Fibroblast of peridontal ligament (primary cell): ENCODE measurements around the gene SOX18.
"Not testable (repeated sequence)": the region's sequence is repeated elsewhere in the genome, so short reads cannot be mapped to it uniquely, and the experiment has no call there.

Experiments used
- DNase-seq: peaks from one replicate; pipeline ENCODE4 v3.0.0-alpha.2; 2010; ENCODE audit errors: extremely low read depth

Gene SOX18

DNA sequence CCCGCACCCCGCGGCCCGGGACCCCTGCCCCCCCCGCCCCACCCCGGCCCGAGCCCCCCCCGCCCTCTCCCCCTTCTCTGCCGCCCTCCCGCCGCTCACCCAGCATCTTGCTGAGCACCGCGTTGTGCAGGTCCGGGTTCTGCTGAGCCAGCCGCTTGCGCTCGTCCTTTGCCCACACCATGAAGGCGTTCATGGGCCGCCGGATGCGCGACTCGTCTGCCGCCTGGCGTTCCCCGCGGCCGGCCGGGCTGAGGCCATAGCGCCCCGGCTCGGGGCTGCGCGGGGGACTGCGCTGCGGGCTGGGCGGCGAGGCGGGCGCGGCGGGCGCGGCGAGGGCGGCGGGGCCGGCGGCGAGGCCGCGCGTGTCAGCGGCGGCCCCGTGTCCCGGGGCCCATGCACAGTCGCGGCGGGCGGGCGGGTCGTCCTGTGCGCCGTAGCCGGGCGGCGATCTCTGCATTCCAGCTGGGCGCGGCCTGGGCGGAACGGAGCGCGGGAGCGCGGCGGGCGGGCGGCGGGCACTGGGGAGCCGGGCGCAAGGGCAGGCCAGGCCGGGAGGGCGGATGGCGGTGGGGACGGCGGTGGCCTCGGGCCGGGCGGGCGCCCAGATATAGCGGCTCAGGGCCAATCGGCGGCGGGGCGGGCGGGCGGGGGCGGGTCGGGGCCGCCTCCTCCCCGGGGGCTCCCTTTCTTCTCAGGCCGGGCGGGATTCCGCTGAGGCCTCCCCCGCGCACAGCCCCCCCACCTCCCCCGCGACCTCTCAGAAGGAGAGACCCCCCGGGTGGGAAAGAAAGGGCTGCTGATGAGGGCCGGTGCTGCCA is at the start of gene SOX18:
Gene SOX18 (minus strand): TSS at position 580 of the 818 bp plus-strand sequence. CDS start 123 bp downstream, at position 457.
- no peak for DNase-seq

DNA sequence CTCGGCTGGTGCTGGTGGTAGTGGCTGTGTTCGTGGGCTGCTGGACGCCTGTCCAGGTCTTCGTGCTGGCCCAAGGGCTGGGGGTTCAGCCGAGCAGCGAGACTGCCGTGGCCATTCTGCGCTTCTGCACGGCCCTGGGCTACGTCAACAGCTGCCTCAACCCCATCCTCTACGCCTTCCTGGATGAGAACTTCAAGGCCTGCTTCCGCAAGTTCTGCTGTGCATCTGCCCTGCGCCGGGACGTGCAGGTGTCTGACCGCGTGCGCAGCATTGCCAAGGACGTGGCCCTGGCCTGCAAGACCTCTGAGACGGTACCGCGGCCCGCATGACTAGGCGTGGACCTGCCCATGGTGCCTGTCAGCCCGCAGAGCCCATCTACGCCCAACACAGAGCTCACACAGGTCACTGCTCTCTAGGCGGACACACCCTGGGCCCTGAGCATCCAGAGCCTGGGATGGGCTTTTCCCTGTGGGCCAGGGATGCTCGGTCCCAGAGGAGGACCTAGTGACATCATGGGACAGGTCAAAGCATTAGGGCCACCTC is 49.1 kb upstream of the SOX18 start:
- no peak for DNase-seq

DNA sequence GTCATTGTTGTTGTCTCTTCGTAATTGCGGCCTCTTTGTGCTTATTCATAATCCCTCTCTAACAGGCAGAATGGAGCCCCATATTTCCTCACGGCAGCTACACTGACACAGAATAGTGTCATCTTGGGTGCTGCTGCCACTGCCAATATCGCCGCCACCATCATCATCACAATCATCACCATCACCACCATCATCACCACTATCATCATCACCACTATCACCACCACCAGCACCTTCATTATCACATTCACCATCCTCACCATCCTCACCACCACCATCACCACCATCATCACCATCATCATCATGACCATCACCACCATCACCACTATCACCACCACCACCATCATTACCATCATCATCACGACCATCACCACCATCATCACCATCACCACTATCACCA is 47.1 kb upstream of the SOX18 start:
- DNase-seq = no peak

DNA sequence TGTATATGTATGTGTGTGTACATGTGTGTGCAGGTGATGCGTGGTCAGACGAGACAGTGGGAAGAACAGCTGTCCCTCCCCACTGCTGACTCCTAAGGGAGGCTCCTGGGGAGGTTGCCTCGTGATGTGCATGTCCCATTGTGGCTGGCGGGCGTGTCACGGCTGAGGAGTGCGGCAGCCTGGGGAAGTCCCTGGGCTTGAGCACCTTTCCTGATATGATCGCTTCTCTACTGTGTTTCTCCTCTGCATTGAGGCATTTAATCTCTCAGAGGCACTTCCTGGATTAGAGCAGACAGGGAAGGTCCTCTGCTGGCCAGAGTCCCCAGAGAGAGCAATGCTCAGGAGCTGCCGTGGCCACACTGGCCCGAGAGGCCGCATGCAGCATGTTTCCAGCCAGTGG is 46.5 kb upstream of the SOX18 start:
- DNase-seq = no peak

DNA sequence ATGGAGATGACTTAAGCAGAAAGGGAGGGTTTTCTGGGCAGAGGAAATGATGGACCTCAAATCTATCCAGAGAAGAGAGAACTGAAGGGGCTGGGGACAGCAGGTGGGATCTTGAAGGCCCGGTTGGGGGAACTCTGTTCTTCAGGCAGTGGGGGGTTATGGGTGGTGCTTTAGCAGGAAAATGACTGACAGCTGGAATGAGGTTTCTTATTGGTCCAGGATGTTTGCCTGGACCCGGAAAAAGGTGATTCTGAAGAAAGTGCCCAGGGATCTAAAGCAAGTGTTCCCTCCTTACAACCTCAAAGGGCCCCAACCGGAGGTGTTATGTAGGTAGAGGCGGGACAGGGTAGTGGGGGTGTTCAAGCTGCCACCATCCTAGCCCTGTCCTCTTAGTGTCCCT is 46.0 kb upstream of the SOX18 start:
- no peak for DNase-seq

DNA sequence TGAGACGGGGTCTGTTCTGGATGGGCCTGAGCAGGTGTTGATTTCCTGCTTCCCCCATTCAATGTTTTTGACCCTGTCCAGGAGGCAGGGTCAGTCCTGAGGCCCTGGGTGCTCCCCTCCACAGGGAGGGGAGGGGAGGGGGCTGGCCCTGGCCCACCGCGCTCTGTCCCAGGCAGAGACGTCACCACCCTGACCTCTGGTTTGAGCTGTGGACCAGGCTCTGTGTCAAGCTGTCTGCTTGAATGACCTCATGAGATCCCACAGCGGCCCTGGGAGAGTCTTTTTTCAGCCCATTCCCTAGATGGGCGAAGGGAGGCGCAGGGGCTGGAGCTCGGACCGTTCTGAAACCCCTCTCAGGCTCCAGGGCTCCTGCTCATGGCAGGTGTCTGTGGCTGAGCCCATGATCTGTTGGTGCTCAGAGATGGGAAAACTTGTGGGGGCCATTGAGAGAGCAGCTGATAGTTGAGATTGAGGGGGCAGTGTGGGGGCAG is 43.6 kb upstream of the SOX18 start:
- DNase-seq = no peak

DNA sequence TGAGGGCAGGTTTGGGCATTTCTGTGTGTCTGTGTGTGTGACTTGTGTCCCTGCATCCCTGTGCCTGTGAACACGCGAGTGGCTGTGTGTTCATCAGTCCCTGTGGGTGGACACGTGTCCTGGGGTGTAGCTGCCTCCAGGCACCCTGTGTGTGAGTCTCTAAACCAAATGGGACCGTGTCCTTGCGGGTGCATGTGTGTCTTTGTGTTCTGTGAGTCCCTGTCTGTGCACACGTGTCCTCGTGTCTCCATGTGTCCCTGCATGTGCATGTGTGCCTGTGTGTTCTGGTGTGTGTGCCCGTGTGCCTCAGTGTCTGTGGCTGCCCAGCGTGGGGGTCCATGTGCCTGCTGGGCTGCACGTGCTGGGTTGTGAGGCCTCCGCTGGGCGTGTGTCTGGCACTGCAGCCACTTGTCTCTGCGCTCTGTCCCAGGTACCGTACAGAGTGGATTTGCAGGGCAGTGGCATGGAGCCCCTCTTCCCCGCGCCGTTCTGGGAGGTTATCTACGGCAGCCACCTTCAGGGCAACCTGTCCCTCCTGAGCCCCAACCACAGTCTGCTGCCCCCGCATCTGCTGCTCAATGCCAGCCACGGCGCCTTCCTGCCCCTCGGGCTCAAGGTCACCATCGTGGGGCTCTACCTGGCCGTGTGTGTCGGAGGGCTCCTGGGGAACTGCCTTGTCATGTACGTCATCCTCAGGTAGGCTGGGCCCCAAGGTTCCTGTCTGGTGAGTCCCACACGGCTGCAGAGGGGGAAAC is 43.0 kb upstream of the SOX18 start:
- no peak for DNase-seq

DNA sequence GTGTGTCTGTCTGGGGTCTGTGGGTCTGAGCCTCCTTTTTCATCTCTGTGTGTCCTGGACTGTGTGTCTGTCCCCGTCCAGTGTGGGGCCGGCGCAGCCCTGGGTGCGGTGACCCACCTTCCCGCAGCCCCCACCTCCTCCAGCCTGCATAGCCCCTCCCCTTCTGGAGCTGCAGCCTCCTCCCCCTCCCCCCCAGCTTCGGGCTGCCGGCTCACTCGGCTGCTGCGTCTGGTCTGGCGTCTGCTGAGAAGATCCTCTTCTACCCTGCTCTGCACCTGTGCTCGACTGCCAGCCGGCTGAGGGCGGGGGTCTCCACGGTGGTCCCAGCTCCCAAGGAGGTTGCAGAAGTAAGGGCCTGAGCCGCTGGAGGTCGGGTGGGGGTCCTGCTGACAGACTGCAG is 42.3 kb upstream of the SOX18 start:
- no peak for DNase-seq

DNA sequence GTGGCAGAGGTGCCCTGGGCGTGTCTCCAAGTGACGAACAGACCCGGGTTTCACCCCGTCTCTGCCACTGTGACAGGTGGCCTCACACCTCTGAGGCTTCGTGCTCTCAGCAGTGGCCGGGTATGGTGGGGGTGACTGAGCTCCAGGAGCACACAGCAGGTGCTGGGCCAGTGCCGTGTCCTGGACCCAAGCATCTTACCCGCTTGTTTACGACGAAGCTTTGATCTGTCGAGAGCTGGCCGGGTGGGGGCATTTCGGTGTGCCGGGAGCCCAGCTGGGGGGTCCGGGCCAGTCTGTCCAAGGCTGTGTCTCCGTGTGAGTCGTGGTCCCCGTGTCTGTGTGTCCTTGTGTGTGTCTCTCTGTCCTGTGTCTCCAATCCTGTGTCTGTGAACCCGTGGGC is 41.9 kb upstream of the SOX18 start:
- no peak for DNase-seq

DNA sequence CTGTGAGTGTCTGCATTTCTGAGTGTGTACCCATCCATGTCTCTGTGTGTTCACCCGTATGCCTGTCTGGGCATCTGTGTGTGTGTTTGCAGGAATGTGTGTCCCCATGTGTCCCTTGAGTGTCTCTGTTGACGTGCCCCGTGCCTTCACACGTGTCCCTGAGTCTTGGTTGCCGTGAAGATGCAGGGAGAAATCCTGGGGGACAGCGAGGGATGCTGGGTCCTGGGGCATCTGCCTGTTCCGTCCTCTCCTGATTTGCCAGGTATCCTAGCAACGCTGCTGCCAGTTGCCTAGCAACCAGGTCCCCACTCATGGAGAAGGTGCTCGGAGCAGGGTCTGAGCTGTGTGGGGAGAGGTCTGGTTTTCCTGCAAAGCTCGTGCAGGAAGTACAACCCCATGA is 40.7 kb upstream of the SOX18 start:
- DNase-seq = no peak

DNA sequence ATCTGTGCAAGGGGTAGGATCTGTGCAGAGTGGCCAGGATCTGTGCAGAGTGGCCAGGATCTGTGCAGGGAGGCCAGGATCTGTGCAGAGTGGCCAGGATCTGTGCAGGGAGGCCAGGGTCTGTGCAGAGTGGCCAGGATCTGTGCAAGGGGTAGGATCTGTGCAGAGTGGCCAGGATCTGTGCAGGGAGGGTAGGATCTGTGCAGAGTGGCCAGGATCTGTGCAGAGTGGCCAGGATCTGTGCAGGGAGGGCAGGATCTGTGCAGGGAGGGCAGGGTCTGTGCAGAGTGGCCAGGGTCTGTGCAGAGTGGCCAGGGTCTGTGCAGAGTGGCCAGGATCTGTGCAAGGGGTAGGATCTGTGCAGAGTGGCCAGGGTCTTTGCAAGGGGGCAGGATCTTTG is 39.1 kb upstream of the SOX18 start:
- DNase-seq = not testable (repeated sequence)

DNA sequence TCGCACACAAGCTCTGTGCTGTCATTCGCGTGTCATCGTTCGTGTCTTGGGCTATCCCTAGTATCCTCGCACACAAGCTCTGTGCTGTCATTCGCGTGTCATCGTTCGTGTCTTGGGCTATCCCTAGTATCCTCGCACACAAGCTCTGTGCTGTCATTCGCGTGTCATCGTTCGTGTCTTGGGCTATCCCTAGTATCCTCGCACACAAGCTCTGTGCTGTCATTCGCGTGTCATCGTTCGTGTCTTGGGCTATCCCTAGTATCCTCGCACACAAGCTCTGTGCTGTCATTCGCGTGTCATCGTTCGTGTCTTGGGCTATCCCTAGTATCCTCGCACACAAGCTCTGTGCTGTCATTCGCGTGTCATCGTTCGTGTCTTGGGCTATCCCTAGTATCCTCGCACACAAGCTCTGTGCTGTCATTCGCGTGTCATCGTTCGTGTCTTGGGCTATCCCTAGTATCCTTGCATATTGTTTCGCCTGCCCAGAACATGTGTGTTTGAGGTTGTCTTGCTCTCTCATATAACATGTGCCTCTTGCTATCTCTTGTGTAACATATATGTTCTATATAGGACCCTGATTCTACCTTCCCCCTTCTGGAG is 37.9 kb upstream of the SOX18 start:
- DNase-seq = not testable (repeated sequence)

DNA sequence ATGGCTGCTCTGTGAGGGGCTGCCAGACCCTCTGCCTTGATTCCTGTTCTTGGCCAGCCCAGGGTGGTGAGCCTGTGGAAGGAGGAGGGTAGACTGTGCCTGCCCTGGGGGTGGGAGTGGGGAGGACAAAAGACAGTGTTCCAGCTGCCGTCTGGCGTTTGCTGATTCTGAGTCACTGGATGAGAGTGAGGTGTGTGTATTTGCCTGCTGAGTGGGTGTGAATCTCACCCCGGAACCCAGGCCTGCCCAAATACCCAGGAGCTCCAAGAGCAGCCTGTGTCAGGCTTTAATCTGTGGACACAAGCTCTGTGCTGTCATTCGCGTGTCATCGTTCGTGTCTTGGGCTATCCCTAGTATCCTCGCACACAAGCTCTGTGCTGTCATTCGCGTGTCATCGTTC is 37.4 kb upstream of the SOX18 start:
- DNase-seq = no peak

DNA sequence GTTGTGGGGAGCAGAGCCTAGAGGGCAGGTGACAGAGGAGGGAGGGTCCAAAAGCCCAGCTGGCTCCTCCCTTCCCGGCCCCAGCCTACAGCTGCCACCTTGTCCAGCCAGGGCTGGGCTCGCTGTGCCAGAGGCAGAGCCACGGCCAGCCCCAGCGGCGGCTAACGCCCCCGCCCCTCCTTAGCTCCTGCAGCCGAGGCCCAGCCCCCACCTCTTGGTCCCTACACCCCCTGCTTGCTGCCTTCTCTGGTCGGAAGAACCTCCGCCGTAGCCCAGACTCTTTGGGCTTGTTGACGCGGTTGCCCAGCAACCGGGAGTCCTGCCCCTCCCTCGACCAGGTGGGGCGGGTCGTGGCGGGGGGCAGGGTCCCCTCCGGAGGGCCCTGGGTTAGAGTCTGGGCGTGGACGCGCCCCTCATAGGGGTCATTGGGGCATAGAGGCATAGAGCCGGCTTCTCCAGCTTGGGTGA is 35.3 kb upstream of the SOX18 start:
- no peak for DNase-seq

DNA sequence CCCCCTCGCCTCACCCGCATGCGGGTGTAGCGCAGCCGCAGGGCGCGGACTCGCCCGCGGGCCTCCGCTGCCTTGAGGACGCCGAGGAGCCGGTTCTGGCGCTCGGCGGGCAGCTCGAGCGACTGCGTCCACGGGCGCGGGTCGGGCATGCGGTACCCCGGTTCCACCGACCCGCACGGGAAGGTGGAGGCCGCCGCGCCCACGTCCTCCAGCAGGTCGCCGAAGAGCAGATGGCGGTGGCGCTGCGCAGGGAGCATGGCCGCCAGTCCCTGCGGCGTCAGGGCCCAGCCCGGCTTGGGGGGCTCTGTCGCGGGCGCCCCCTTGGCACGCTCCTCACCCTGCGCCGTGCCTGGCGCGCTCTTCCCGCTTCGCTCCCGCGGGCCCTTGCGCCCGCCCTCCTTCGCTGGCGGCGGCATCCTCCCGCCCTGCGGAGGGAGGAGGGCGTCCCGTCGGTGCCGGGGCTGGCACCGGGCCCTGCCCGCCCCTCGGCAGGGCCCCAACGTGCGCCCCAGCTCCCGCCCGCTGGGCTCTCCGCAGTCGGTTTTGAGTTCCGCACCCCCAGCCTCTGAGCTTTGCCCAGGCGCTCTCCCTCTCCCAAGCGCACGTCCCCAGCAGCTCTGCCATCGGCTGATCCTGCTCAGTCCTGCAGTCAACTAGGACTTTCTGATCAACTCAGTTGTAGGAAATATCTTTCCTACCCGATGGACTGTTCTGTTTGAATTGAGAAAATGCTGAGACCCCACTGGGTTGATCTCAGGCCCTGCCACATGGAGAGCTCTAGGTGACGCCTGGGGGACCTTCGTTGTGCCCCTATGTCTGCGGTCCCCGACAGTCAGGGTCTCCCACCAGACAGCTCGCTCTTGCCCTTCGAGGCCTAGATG is 34.6 kb upstream of the SOX18 start, which contains the start of gene LKAAEAR1:
Gene LKAAEAR1 (minus strand): TSS at position 595 of the 881 bp plus-strand sequence. CDS start 179 bp downstream, at position 416.
- DNase-seq = peak; percentile 3

DNA sequence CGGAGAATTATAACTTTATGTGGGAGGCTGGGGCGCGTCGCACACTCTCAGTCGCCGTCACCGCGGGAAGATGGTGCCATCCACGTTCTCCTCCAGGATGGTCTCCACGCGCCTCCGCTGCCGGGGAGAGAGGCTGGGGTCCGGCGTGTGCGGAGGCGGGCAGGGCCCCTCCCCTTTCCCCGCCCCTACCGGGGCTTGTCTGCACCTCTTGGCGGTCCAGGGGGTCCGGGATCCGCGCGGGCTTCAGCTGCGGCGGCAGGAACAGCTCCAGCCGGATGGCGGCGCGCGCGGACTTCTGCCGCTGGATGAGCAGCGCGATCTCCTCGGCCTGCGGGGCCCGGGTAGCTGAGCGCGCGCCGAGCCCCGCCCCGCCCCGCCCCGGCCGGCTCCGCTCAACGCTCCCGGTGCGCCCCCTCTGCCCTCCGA is 34.0 kb upstream of the SOX18 start:
- DNase-seq = peak; percentile 47

DNA sequence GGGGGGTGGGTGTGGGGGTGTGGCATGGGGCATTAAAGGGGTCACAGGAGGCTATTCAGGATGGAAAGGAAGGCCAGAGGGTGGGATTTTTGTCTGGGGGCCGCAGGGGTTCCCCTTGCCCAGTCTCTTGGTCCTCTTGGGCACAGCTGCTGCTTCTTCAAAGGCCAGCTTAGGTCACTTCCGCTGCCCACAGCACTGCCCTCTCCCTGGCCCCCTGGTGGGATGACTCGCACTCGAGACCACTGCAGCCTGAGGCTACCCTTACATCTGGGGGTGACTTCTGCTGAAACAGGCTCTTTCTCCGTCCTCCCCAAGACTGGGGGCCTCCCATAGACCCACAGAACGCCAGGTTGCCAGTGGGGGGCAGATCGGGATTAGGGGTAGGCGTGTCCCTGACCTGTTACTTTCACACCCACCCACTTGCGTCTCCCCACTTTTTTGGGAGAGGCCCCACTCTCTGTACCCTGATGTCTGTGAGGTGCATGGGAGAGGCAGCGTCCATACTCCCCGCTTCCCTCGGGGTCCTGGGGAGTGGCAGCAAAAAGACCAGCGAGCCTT is 33.5 kb upstream of the SOX18 start:
- no peak for DNase-seq

DNA sequence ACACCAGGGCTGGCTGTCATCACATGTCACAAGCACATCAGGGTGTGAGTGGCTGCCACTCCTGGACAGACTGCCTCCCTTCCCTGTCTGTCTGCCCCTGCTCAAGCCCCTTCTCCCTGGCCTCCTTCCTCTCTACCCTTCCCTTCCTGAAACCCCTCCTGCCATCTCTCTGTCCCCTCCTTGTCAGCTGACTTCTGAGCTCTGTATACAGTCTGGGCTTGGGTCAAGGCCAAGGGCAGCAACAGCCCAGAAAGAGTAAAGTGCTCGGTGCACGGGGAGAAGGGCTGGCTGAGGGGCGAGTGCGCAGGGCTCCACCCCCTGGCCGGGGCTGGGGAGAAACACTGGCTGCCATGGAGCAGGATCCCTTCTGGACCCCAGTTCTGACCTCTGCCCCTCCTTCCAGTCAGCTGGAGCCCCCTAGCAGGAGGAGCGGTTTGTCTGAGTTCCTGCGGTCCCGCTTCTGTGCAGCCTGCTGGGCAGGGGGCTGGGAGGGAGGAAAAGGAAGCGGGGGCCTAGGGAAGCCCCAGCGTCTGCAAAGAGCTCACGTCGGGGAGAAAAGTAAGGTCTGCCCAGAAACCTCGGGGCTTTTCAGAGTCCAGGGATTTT is 32.8 kb upstream of the SOX18 start:
- no peak for DNase-seq

DNA sequence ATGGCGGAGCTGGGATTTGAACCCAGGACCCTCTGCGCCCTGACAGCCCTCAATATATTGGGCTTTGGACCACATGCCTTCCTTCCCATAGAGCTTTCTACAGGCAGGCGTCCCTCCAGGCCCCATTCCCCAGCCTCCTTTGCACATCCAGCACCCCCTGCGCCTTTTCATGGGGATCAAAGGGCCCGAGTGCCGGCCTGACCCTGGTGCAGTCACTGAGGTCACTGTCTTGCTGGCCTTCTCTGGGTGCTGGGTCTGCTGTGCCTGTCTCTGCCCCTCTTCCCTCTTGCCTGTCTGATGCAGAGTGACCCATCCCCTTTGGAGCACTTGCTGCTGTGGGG is 32.2 kb upstream of the SOX18 start:
- no peak for DNase-seq
